Dermis microvascular lymphatic vessel endothelial cell (primary cell): Measurements from ENCODE around the gene RBM4B. TPM values are rescaled to one million over a fixed set of nuclear protein-coding genes. Genes with fewer than 3 reads are reported as not detected.
"Not testable (repeated sequence)": the region's sequence is repeated elsewhere in the genome, so short reads cannot be mapped to it uniquely, and the experiment has no call there.

Experiments used
- DNase-seq, 2 donors: peaks; one replicate each; pipeline versions ENCODE4 v3.0.0 to v3.0.0-alpha.2; 2010; ENCODE audit warnings: low read depth in 2 of 2
- total RNA-seq: library from RNA; depleted of rRNA; stranded (reverse); fragments of >200 nt; gene quantifications from 2 replicates; pipeline ENCODE4 v1.2.1, GENCODE V29; 2014

RBM4B gene
- total RNA-seq, 1 donor from 2014 or later: 18.4 TPM

- DNase-seq: no peak
Observed at GRCh38 chr11:66641834-66642233, 35.9 kb downstream of the RBM4B start.

GRCh38 chr11:66639814-66640340 lies 37.8 kb downstream of the RBM4B start:
- DNase-seq: not testable (repeated sequence)

- DNase-seq: peak; percentile 40 to 57
Observed at GRCh38 chr11:66639066-66639813, 38.4 kb downstream of the RBM4B start.

- DNase-seq: peak; percentile 100
Observed at GRCh38 chr11:66638177-66639065, 39.3 kb downstream of the RBM4B start, which contains the start of gene RBM4. Gene RBM4, plus strand, starts transcription at chr11:66638703. Its CDS starts 1,009 bp downstream, at chr11:66639712.

GRCh38 chr11:66637557-66638176 lies 40.0 kb downstream of the RBM4B start:
- DNase-seq: no peak

GRCh38 chr11:66636411-66636810 lies 41.3 kb downstream of the RBM4B start:
- no peak for DNase-seq

- DNase-seq: no peak
Observed at GRCh38 chr11:66632952-66633351, 44.7 kb downstream of the RBM4B start.

- no peak for DNase-seq
Observed at GRCh38 chr11:66631883-66632282, 45.8 kb downstream of the RBM4B start.

GRCh38 chr11:66629356-66629755 lies 48.3 kb downstream of the RBM4B start:
- DNase-seq: no peak

- DNase-seq: no peak
Observed at GRCh38 chr11:66628061-66628603, 49.6 kb downstream of the RBM4B start.

GRCh38 chr11:66626926-66627325 lies 50.8 kb downstream of the RBM4B start:
- DNase-seq: no peak

- DNase-seq: no peak
Observed at GRCh38 chr11:66626382-66626781, 51.3 kb downstream of the RBM4B start.

- no peak for DNase-seq
Observed at GRCh38 chr11:66625752-66626149, 51.9 kb downstream of the RBM4B start.

GRCh38 chr11:66625041-66625751 lies 52.5 kb downstream of the RBM4B start:
- DNase-seq: no peak

- DNase-seq: no peak
Observed at GRCh38 chr11:66624450-66624849, 53.2 kb downstream of the RBM4B start.

- peak; percentile 62 to 72 for DNase-seq
Observed at GRCh38 chr11:66619080-66619554, 58.6 kb downstream of the RBM4B start.

GRCh38 chr11:66617155-66617834 lies 60.4 kb downstream of the RBM4B start:
- DNase-seq: no peak

GRCh38 chr11:66616379-66617154 lies 61.1 kb downstream of the RBM4B start, which contains the start of gene RBM14:
Gene RBM14, plus strand, starts transcription at chr11:66616630. Its CDS starts 91 bp downstream, at chr11:66616721.
- peak; percentile 98 to 99 for DNase-seq
